GM18520 (cell line): ENCODE data around the gene ALPI.
"Not testable (repeated sequence)": the region's sequence is repeated elsewhere in the genome, so short reads cannot be mapped to it uniquely, and the experiment has no call there.

Source experiments
- ATAC-seq: cut with Tn5 transposase; IDR thresholded peaks from one replicate; pipeline ENCODE4 v1.9.1; 2021; ENCODE audit not compliant: unreplicated experiment

Gene ALPI

DNA sequence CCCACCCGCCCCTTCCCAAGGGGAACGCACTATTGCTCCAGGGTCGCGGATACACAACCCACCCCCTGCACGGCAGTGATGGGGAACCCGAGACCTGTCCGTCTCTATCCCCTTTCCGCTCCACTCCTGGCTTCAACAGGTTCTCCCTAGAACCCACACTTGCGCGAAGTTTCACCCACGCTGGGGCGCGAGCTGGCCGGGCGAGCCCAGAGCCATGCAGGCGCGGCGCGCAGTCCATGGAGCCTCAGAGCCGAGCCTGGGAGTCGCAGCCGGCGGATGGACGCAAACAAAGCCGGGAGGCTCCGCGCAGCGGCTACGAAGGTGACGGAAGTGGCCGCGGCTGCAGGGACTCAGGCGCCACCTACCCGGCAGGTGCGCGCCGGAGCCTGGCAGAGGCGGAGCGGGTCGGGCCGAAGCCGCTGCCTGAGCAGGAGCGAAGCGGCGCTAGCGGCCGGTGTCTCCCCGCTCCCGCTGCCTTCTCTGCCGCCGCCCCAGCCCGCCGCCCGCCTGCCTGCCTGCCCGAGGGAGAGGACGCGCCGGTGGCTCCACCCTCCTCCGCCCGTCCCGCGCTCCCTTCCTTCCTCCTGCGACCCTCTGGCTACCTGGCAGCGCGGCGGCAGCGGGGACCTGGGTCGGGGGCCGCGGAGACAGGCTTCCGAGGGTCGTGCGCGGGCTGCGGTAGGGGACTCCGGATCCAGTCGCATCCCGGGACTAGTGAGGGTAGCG, 35.3 kb upstream of the ALPI start:
- no peak for ATAC-seq

DNA sequence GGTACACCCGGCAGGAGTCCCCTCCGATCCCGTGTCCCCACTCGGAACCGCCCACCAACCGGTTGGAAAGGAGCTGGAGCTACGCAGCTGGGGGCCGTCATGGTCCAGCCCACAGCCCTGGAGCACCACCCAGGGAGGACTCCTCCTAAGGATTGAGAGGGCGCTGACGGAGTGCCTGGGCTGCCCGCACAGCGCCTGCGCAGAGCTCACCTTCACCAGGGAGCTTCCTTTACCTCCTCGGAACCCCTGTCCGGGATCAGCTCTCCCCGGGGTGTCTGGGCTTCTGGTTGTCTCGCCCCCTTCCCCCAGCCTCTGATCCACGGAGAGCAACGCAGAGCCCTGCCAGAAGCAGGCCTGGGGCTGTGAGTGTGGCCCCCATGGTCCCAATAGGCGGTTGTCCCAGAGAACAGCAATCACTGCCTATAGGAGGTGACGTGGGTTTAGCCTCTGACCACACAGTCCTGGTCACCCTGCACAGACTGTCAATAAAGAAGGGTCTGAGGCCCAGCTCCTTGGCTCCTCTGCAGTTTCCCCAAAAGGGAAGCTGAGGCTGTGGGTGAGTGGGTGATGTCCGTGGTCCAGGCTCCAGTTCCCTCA, 34.7 kb upstream of the ALPI start:
- ATAC-seq, result no peak

DNA sequence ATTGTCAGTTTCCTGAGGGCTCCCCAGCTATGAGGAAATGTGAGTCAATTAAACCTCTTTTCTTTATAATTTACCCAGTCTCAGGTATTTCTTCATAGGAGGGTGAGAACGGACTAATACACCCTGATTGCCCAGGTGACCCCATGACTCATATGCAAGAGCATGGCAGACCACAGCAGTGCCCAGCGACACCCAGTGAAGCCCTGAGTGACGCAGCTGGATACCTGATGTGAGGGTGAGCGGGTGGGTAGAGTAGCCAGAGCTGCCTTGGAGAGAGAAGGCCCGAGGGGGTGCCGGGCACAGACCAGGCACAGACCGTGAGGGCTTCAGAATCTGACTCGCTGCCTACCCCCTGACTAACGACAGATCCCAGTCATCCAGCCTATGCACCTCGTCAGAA, 33.9 kb upstream of the ALPI start:
- no peak for ATAC-seq

DNA sequence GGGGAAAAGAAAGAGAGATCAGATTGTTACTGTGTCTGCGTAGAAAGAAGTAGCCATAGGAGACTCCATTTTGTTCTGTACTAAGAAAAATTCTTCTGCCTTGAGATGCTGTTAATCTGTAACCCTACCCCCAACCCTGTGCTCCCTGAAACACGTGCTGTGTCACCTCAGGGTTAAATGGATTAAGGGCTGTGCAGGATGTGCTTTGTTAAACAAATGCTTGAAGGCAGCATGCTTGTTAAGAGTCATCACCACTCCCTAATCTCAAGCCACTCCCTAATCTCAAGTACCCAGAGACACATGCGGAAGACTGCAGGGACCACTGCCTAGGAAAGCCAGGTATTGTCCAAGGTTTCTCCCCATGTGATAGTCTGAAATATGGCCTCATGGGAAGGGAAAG, 33.0 kb upstream of the ALPI start:
- ATAC-seq, result not testable (repeated sequence)

DNA sequence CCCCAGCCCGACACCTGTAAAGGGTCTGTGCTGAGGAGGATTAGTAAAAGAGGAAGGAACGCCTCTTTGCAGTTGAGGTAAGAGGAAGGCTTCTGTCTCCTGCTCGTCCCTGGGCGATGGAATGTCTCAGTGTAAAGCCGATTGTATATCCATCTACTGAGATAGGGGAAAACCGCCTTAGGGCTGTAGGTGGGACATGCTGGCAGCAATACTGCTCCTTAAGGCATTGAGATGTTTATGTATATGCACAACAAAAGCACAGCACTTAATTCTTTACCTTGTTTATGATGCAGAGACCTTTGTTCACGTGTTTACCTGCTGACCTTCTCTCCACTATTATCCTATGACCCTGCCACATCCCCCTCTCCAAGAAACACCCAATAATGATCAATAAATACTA, 32.5 kb upstream of the ALPI start:
- ATAC-seq, result not testable (repeated sequence)

DNA sequence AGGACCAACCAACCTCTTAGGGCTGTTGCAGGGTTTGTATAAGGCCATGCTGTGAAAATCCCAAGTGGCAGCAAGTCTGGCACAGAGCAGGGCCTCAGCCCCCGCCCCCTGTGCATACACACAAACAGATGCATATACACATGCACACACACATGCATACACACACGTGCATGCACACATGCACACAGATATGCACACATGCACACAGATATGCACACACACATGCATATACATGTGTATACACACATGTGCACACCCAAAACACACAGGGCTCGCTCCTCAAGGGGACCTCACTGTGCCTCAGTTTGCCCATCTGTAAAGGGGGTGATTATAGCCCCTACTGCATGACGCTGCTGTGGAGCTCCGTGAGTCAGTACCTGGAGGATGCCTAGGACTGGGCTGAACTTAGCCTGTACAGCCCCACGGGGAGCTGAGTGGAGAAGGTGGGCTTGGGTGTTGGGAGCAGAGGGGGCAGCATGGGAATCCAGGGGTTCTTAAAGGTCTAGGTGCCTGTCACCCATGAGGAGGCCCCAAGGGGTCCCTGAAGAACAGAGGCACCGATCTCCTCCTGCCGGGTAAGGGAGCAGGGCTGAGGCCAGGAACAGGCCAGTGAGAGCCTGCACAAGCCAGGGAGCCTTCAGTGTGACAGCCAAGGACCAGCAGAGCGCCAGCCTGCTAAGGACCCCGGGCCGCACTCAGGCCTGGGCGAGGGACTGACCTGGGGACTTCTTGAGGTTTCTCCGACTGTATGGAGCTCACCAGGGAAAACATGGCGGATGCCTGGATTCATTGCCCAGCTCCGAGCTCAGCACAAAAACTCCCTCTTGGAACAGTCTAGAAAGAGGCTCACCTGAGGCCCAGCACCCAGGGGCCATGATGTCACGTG, 24.0 kb upstream of the ALPI start:
- no peak for ATAC-seq

DNA sequence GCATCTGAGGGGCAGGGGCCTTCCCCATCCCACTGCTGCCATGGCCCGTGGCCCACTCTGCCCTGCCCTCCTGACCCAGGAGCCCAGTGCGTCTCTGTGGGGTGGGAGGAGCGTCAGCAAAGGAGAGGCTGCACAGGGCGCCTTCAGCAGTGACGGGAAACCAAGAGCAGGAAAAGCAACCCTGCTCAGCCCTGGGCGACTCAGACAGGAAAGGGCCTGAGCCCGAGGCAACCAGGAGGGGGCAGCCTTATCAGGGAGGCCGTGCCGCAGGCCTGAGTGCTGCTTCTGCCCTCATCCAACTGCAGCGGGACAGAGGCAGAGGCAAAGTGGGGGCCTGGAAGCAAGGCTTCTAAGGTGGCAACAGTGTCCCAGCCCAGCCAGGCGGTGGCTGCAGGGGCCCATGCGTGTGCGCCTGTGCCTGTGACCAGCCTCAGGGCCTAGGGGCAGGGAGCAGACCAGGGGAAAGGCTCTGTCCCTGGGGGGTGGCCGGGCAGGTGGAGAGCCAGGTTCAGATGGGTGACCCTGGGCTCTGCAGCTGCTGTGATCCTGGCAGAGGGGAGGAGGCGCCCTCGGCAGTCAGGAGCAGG, 23.3 kb upstream of the ALPI start:
- no peak for ATAC-seq

DNA sequence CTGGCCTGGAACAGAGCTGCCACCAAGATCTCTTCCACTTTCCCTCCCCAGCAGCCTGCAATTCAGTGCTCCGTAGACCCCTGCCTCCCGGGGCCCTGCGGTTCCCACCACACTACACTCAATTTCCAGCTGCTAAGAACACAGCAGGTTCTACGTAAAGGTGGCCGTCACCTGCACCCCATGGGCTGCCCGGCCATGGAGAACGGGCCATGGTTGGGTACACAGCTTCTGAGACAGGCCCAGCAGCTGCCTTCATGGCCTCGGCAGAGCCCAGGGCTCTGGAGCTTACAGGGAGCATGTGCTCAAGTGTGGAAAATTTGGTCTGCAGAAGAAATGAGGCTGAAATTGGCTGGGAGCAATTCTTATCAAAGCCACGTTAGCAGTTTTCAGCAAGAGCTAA, 22.3 kb upstream of the ALPI start:
- not testable (repeated sequence) for ATAC-seq

DNA sequence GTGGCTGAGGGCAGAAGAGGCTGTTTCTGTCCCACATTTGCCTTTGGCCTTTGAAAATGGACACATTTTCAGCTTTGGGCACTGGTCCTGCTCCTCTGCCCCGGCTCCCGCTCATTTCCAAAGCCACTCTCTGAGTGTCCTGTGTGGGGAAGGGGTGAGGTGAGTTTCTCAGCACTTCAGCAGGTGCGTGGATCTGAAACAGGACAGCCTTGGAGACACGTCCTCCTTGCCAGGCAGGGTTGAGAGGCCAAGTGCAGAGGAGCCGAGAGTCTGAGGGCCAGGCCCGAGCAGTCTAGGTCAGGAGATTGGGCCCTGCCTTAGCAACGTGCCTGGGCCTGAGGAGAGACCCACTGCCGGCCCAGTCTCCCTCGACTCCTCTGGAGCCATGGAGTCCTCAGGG, 21.9 kb upstream of the ALPI start:
- no peak for ATAC-seq

DNA sequence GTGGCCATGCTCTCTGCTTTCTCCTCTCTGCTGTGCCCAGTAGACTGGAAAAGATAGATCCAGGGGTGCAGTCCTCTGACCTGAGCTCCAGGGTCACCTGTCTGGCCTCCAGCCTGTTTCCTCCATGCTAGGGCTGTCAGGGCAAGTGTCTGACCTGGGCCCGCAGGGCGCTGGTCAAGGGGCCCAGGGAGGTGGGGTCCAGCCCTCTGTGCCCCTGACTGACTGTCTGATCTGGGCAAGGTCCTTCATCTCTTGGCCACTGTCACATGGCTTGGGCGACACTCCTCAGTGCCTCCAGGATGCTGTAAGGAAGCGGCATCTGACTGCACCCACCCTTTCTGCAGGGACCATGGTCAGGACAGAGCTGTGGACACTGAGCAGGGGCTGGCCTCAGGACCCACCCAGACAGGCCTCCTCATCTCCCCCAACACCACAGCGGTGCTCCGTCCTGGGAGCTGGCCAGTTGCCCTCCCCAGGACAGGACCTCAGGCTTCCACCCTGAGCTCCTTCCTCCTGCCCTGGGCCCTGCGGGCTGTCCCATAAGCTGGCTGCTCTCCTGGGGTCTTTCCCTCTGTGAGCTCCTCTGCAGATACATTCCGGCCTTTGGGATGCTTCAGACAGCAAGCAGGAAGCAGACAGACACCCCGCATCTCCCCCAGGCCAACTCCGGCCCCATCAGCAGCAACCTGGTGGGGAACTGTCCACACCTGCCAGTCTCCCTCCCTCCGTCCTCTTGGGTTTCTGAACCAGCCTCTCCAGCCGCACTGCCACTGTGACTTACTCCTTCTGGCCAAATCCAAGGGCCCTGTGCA, 21.2 kb upstream of the ALPI start:
- ATAC-seq, result no peak

DNA sequence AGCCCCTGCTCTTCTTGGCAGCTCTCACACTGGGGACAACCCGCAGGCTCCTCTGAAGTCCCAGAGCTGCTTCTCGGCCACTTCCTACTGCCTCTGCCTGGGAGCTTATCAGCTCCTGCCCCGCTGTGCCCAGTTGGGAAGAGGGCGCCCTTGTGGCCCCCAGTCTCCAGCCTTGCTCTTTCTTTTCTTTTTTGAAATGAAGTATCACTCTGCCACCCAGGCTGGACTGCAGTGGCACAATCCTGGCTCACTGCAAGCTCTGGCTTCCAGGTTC, 20.6 kb upstream of the ALPI start:
- ATAC-seq, result no peak

DNA sequence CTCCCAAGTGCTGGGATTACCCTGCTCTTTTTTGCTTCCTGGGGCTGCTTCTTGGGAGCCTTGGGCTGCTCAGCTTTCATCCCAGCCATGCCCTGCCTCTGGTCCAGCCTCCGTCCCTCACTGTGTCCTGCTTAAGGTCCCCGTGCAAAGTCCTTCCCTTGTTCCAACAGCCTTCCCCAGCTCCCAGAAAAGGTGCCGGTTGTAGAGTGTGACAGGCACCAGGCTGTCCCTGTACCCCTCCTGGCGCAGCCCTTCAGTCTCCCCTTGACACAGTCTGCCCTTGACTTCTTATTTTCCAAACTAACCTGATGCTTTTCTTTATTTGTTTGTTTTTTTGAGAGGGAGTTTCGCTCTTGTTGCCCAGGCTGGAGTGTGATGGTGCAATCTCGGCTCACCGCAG, 20.1 kb upstream of the ALPI start:
- ATAC-seq, result no peak

DNA sequence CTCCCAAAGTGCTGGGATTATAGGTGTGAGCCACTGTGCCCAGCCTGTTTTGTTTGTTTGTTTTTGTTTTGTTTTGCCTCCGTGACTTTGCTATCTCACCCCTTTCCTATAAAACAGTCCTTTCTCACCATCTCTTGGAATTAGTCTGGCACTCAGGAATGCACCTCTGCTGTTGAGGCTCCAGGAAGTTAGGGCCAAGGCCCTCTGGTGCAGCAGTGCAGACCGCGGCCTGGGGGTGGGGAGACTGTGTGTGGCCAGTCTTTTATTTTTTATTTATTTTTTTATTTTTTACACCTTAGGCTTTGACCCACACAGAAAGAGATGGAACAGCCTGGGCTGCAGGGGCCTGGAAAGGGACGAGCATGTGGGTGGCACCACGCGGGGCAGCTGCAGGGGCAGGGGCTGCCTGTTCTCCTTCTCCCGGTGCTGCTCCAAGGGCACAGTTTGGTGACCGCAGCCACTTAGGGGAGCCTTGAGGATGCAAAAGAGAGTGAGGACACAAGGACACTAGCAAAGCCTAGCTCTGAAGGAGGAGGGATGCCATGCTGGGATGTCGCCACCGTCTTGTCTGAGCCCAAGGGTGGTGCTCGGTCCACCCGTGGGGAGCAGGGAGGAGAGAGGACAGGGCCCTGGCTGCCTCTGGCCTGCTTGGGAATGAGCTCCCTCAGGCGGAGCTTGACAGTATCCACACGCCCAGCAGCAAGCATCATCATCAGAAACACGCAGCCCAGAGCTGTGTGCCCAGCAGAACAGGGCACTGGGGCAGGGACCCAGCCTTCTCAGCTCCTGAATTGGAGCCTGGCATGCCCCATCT, 19.4 kb upstream of the ALPI start:
- ATAC-seq, result no peak

DNA sequence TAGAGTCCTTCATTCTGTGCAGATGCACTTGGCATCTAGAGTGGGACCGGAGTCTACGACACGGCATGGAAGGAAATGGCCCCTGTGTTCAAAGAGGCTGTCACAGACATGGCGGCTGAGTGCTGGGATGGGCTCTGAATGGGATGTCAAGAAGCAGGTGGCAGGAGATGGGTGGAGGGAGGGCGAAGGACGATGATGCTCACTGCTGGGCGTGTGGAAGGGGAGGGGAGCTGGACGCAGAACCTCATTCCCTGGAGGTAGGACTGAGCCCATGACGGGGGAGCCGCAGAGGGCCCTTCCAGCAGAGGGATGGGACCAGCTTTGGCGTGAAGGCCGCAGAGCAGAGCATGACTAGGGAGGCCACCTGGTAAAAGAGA, 18.8 kb upstream of the ALPI start:
- ATAC-seq, result no peak

DNA sequence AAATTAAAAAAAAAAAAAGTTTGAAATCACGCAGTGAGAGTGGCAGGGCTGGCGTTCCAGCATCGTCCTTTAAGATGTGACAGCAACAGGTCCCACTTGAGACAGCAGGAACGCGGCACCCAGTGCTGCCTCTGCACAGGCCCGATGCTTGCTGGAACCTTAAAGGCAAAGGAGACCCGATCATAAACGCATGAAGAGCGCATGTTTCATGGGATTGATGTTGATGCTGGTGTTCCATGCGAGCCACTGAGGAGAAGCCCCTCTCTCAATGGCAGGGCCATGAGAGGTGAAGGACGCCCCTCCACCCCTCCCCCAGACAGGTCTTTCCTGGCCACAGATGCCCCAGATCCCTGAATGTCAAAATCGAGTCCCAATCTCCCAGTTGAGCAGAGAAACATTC, 17.9 kb upstream of the ALPI start:
- ATAC-seq, result no peak

DNA sequence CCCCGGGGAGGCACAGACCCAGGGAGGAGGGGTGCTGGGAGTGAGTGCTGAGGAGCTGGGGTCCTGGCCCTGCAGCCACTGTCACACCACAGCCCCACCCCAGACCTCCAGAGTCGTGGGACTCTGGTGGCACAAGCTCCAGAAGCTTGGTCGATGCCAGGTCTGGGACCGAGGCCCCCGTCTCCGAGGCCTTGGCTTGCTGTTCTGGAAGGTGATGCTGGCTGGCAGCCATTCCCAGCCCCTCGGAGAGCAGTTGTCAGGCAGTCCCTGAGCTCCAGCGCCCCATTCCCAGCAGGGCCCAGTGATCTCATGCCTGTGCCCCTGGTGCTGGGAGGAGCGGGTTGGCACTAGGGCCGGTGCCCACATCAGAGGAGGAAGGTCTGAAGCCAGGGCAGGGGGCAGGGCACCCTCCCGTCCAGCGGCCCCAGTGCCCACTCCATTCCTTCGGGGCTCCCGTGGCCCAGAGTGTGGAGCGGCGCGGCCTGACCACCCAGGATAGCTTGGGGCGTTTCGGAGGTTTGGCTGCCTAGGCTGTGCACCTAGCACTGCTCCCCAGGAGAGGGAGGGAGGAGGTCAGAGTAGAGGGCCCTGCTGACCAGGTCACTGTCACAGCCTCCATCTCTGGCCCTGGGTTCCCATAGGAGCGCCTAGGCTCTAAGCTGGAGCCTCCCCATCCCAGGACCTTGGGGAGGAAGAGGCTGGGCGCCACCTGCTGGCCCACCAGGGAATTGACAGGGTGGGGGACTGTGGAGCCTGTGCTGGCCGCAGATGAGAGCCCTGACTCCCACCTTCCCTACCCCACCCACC, 16.8 kb upstream of the ALPI start:
- no peak for ATAC-seq

DNA sequence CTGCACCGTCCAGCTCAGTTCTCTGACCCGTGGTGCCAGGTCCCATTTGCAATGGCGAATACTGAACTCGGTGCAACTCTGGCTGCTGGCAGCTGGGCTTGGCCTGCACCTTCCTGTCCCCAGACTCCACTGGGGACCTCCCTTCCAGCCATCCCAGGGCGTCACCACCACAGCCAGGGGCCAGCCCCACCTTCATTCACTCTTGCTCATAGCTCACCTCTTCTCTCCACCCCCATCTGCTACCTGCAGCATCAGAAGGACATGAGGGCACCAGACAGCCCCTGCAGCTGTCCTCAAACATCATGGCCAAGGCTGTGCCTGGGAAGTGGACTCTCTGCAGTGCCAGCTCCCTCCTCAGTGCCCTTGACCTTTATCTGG, 16.2 kb upstream of the ALPI start:
- no peak for ATAC-seq

DNA sequence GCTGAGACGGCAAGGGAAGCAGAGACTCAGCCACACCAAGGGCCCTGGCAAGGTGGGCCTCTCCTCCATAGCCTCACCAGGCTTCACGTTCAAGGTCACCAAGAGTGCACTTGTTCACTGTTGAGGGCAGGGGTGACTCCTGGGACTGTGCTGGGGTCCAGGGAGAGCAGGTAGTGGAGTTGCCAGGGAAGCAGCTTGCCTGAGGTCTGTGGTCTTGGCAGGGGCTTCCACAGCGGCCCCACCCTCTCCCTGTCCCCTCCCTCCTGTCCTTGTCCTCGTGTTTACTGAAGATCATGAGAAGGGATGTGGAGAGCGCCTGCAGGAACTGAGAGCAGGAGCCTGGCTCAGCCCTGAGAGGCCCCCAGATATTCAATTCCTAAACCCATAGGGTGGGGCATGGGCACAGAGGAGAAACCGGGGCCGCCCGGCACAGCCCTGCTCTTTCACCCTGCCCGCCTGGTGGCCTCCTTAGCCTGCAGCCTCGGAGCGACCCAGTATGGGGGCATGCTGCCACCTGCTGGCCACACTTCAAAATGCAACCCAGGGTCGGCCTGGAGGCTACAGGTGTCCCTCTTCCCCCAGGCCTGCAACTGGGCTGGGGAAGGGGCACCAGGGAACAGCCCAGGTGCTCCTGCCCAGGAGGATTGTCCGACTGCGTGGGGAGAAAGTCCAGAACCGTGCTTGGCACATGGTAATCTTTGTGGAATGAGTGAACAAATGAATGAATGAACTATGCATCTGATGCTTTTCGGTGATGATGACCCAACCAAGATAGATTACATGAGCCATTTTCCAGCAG, 15.5 kb upstream of the ALPI start:
- ATAC-seq, result peak; percentile 81

DNA sequence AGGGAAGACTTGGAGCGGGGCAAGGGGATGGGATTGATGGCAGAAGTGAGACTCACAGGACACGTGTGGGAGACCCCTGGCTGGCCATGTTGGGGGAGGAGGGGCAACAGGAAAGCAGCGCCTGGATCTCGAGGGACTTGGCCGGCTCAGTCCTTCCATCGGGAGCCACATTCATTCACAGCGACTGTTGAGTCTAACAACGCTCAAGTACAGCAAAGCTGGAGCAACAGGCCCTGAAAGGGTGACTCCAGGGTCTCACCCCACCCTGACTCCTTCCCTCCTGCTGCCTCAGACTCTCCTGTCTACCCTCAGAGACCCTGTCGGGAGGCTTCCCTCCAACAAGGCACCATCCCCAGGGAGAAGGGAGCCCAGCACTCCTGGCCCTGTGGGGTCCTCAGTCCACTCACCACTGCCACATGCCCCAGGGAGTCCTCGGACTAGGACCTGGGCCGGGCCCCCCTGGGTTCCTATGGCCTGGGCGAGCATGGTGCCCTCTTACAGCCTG, 14.8 kb upstream of the ALPI start:
- no peak for ATAC-seq
